ENCODE data around the gene PAQR3. TPM values are rescaled to one million over a fixed set of nuclear protein-coding genes. Genes with fewer than 3 reads are reported as not detected.
"Not testable (repeated sequence)": the region's sequence is repeated elsewhere in the genome, so short reads cannot be mapped to it uniquely, and the experiment has no call there.

The PAQR3 gene
- total RNA-seq, 2 experiments from 2014 or later: 12.4 to 12.7 TPM

- Mint-ChIP-seq H3K4me1 (no peaks in the 10 kb centered on the region), H3K27ac (no peak overlapping the region), H3K36me3 (ENCODE audit: low read depth) (peaks cover 14% of the 10 kb centered on the region), H3K4me3 (no peak overlapping the region), H3K9me3 (no peaks in the 10 kb centered on the region), H3K27me3 (no peaks in the 10 kb centered on the region)
- no peak for DNase-seq
- POLR2A ChIA-PET: no interaction called here
- CTCF ChIA-PET: no interaction called here
Measured at GRCh38 chr4:78910612-78911011, 28.6 kb downstream of the PAQR3 start.

- H3K9me3 Mint-ChIP-seq, POLR2A ChIA-PET, H3K4me1 Mint-ChIP-seq, DNase-seq, CTCF ChIA-PET, H3K4me3 Mint-ChIP-seq, H3K27me3 Mint-ChIP-seq, H3K27ac Mint-ChIP-seq: not testable (repeated sequence)
- H3K36me3 Mint-ChIP-seq (ENCODE audit: low read depth): peaks cover 12% of the 10 kb centered on the region
Measured at GRCh38 chr4:78908974-78909373, 30.3 kb downstream of the PAQR3 start.

- H3K27ac Mint-ChIP-seq: no peak overlapping the region
- ChIA-PET CTCF (no interaction called here), POLR2A (no interaction called here)
- no peaks in the 10 kb centered on the region for H3K4me1 Mint-ChIP-seq
- H3K36me3 Mint-ChIP-seq (ENCODE audit: low read depth): peaks cover 12% of the 10 kb centered on the region
- no peaks in the 10 kb centered on the region for H3K9me3 Mint-ChIP-seq
- no peak overlapping the region for H3K4me3 Mint-ChIP-seq
- DNase-seq: no peak
- no peaks in the 10 kb centered on the region for H3K27me3 Mint-ChIP-seq
Measured at GRCh38 chr4:78907638-78908037, 31.6 kb downstream of the PAQR3 start.

- no peaks in the 10 kb centered on the region for H3K27me3 Mint-ChIP-seq
- CTCF ChIA-PET: no interaction called here
- H3K27ac Mint-ChIP-seq: no peak overlapping the region
Measured at GRCh38 chr4:78904143-78904542, 35.1 kb downstream of the PAQR3 start.

GRCh38 chr4:78902298-78902697, 36.9 kb downstream of the PAQR3 start:
- no peaks in the 10 kb centered on the region for H3K36me3 Mint-ChIP-seq (ENCODE audit: low read depth)
- no peak overlapping the region for H3K4me3 Mint-ChIP-seq
- no peaks in the 10 kb centered on the region for H3K27me3 Mint-ChIP-seq
- ChIA-PET POLR2A (no interaction called here), CTCF (no interaction called here)
- DNase-seq: no peak
- H3K4me1 Mint-ChIP-seq: no peaks in the 10 kb centered on the region
- H3K27ac Mint-ChIP-seq: no peak overlapping the region
- H3K9me3 Mint-ChIP-seq: no peaks in the 10 kb centered on the region

More at GRCh38 chr4:78904143-78904542, 35.1 kb downstream of the PAQR3 start:
- Mint-ChIP-seq H3K4me3 (no peak overlapping the region), H3K4me1 (no peaks in the 10 kb centered on the region), H3K36me3 (ENCODE audit: low read depth) (no peaks in the 10 kb centered on the region), H3K9me3 (no peaks in the 10 kb centered on the region)
- POLR2A ChIA-PET: no interaction called here
- DNase-seq: no peak

- Mint-ChIP-seq H3K4me1 (no peaks in the 10 kb centered on the region), H3K27me3 (no peaks in the 10 kb centered on the region), H3K36me3 (ENCODE audit: low read depth) (no peaks in the 10 kb centered on the region), H3K27ac (no peak overlapping the region), H3K4me3 (no peak overlapping the region), H3K9me3 (no peaks in the 10 kb centered on the region)
- POLR2A ChIA-PET: no interaction called here
- CTCF ChIA-PET: no interaction called here
- no peak for DNase-seq
Measured at GRCh38 chr4:78901882-78902281, 37.4 kb downstream of the PAQR3 start.

- Mint-ChIP-seq H3K27ac (no peak overlapping the region), H3K4me3 (no peak overlapping the region), H3K36me3 (ENCODE audit: low read depth) (peaks cover 6% of the 10 kb centered on the region), H3K4me1 (no peaks in the 10 kb centered on the region), H3K9me3 (no peaks in the 10 kb centered on the region), H3K27me3 (no peaks in the 10 kb centered on the region)
- no peak for DNase-seq
- ChIA-PET POLR2A (no interaction called here), CTCF (no interaction called here)
Measured at GRCh38 chr4:78899302-78899701, 39.9 kb downstream of the PAQR3 start.

GRCh38 chr4:78889955-78890354, 49.3 kb downstream of the PAQR3 start:
- ChIA-PET CTCF (no interaction called here), POLR2A (no interaction called here)
- no peak for DNase-seq
- Mint-ChIP-seq H3K4me3 (no peak overlapping the region), H3K9me3 (no peaks in the 10 kb centered on the region), H3K27ac (no peak overlapping the region), H3K36me3 (ENCODE audit: low read depth) (peaks cover 18% of the 10 kb centered on the region), H3K27me3 (no peaks in the 10 kb centered on the region), H3K4me1 (peaks cover 10% of the 10 kb centered on the region)

GRCh38 chr4:78885598-78885997, 53.6 kb downstream of the PAQR3 start:
- Mint-ChIP-seq H3K4me3 (no peak overlapping the region), H3K9me3 (no peaks in the 10 kb centered on the region), H3K36me3 (ENCODE audit: low read depth) (peaks cover 7% of the 10 kb centered on the region), H3K27ac (no peak overlapping the region), H3K4me1 (peaks cover 6% of the 10 kb centered on the region), H3K27me3 (no peaks in the 10 kb centered on the region)
- POLR2A ChIA-PET: no interaction called here
- DNase-seq: no peak
- CTCF ChIA-PET: no interaction called here

GRCh38 chr4:78880874-78881492, 58.3 kb downstream of the PAQR3 start:
- no peak for DNase-seq
- no peak overlapping the region for H3K27ac Mint-ChIP-seq
- ChIA-PET CTCF (no interaction called here), POLR2A (no interaction called here)
- no peaks in the 10 kb centered on the region for H3K27me3 Mint-ChIP-seq
- no peak overlapping the region for H3K4me3 Mint-ChIP-seq
- no peaks in the 10 kb centered on the region for H3K36me3 Mint-ChIP-seq (ENCODE audit: low read depth)
- no peaks in the 10 kb centered on the region for H3K4me1 Mint-ChIP-seq
- H3K9me3 Mint-ChIP-seq: no peaks in the 10 kb centered on the region

- Mint-ChIP-seq H3K27me3 (no peaks in the 10 kb centered on the region), H3K36me3 (ENCODE audit: low read depth) (peaks cover 3% of the 10 kb centered on the region), H3K4me3 (no peak overlapping the region), H3K27ac (no peak overlapping the region), H3K9me3 (no peaks in the 10 kb centered on the region), H3K4me1 (no peaks in the 10 kb centered on the region)
- CTCF ChIA-PET: no interaction called here
- no peak for DNase-seq
- POLR2A ChIA-PET: no interaction called here
Measured at GRCh38 chr4:78878031-78878430, 61.2 kb downstream of the PAQR3 start.

- H3K4me3 Mint-ChIP-seq: no peak overlapping the region
- CTCF ChIA-PET: no interaction called here
- no peaks in the 10 kb centered on the region for H3K4me1 Mint-ChIP-seq
- H3K36me3 Mint-ChIP-seq (ENCODE audit: low read depth): peaks cover 9% of the 10 kb centered on the region
- no peak overlapping the region for H3K27ac Mint-ChIP-seq
- POLR2A ChIA-PET: no interaction called here
- H3K9me3 Mint-ChIP-seq: no peaks in the 10 kb centered on the region
- no peaks in the 10 kb centered on the region for H3K27me3 Mint-ChIP-seq
- DNase-seq: no peak
Measured at GRCh38 chr4:78876568-78877320, 62.5 kb downstream of the PAQR3 start.

GRCh38 chr4:78870056-78870455, 69.2 kb downstream of the PAQR3 start:
- H3K4me3 Mint-ChIP-seq: no peak overlapping the region
- peaks cover 12% of the 10 kb centered on the region for H3K36me3 Mint-ChIP-seq (ENCODE audit: low read depth)
- ChIA-PET CTCF (no interaction called here), POLR2A (no interaction called here)
- H3K4me1 Mint-ChIP-seq: no peaks in the 10 kb centered on the region
- no peak overlapping the region for H3K27ac Mint-ChIP-seq
- no peaks in the 10 kb centered on the region for H3K27me3 Mint-ChIP-seq
- no peak for DNase-seq
- no peaks in the 10 kb centered on the region for H3K9me3 Mint-ChIP-seq

- POLR2A ChIA-PET, H3K9me3 Mint-ChIP-seq, H3K4me3 Mint-ChIP-seq, H3K4me1 Mint-ChIP-seq, DNase-seq, H3K27ac Mint-ChIP-seq, H3K27me3 Mint-ChIP-seq: not testable (repeated sequence)
- H3K36me3 Mint-ChIP-seq (ENCODE audit: low read depth): peaks cover 11% of the 10 kb centered on the region
- CTCF ChIA-PET: interaction anchor here (0.9 kb wide), 2 partner anchors 256 to 257 kb away, joined by 3 read pairs; no protein-coding TSS in a partner anchor
Measured at GRCh38 chr4:78868712-78869111, 70.5 kb downstream of the PAQR3 start.
